ENCODE data around the gene TYRO3. TPM values are rescaled to one million over a fixed set of nuclear protein-coding genes. Genes with fewer than 3 reads are reported as not detected.

Gene TYRO3
- total RNA-seq, 2 donors from 2014 or later, result 5.0 to 8.7 TPM

- intact Hi-C loops (cut with DNase I), result no loop called here
- DNase-seq (ENCODE audit: low spot score), result no peak
These were observed 11.9 kb upstream of the TYRO3 start for GRCh38 chr15:41546851-41547786.

GRCh38 chr15:41550066-41550775, 8.8 kb upstream of the TYRO3 start:
- intact Hi-C loops (cut with DNase I), result no loop called here
- DNase-seq (ENCODE audit: low spot score), result no peak

- intact Hi-C loops (cut with DNase I), result no loop called here
These were observed 5.3 kb upstream of the TYRO3 start for GRCh38 chr15:41553731-41554130.

GRCh38 chr15:41554343-41554742, 4.7 kb upstream of the TYRO3 start:
- DNase-seq (ENCODE audit: low spot score), result no peak
- intact Hi-C loops (cut with DNase I), result no loop called here

More at GRCh38 chr15:41553731-41554130, 5.3 kb upstream of the TYRO3 start:
- DNase-seq (ENCODE audit: low spot score), result no peak

GRCh38 chr15:41554915-41555314, 4.1 kb upstream of the TYRO3 start:
- intact Hi-C loops (cut with DNase I), result no loop called here
- DNase-seq (ENCODE audit: low spot score), result no peak

- DNase-seq (ENCODE audit: low spot score), result no peak
- intact Hi-C loops (cut with DNase I), result no loop called here
These were observed 2.3 kb upstream of the TYRO3 start for GRCh38 chr15:41556677-41557076.

GRCh38 chr15:41557673-41558399, 1.2 kb upstream of the TYRO3 start:
- intact Hi-C loops (cut with DNase I), result no loop called here
- peak; percentile 88 for DNase-seq (ENCODE audit: low spot score)

GRCh38 chr15:41559239-41559782, 299 bp downstream of the TYRO3 start:
- intact Hi-C loops (cut with DNase I), result no loop called here
- no peak for DNase-seq (ENCODE audit: low spot score)

GRCh38 chr15:41560572-41560874, 1.5 kb downstream of the TYRO3 start:
- DNase-seq (ENCODE audit: low spot score), result no peak
- intact Hi-C loops (cut with DNase I), result no loop called here

- DNase-seq (ENCODE audit: low spot score), result no peak
- intact Hi-C loops (cut with DNase I), result no loop called here
These were observed 2.2 kb downstream of the TYRO3 start for GRCh38 chr15:41561104-41561776.

GRCh38 chr15:41561777-41562145, 2.7 kb downstream of the TYRO3 start:
- intact Hi-C loops (cut with DNase I), result no loop called here
- no peak for DNase-seq (ENCODE audit: low spot score)

- intact Hi-C loops (cut with DNase I), result no loop called here
- DNase-seq (ENCODE audit: low spot score), result no peak
These were observed 3.2 kb downstream of the TYRO3 start for GRCh38 chr15:41562244-41562643.

- no peak for DNase-seq (ENCODE audit: low spot score)
- intact Hi-C loops (cut with DNase I), result no loop called here
These were observed 3.8 kb downstream of the TYRO3 start for GRCh38 chr15:41562784-41563198.

GRCh38 chr15:41564286-41564959, 5.4 kb downstream of the TYRO3 start:
- DNase-seq (ENCODE audit: low spot score), result no peak
- intact Hi-C loops (cut with DNase I), result no loop called here

GRCh38 chr15:41564960-41565502, 6.0 kb downstream of the TYRO3 start:
- DNase-seq (ENCODE audit: low spot score), result peak; percentile 79
- intact Hi-C loops (cut with DNase I), result no loop called here

GRCh38 chr15:41565702-41566101, 6.7 kb downstream of the TYRO3 start:
- DNase-seq (ENCODE audit: low spot score), result peak; percentile 38
- intact Hi-C loops (cut with DNase I), result no loop called here

GRCh38 chr15:41566121-41566885, 7.3 kb downstream of the TYRO3 start:
- intact Hi-C loops (cut with DNase I), result no loop called here
- DNase-seq (ENCODE audit: low spot score), result peak; percentile 53

GRCh38 chr15:41567261-41567660, 8.2 kb downstream of the TYRO3 start:
- intact Hi-C loops (cut with DNase I), result no loop called here
- DNase-seq (ENCODE audit: low spot score), result peak; percentile 75

Data from posterior vena cava (tissue), 2 donors.